KG1 (cell line): ENCODE measurements around the gene AOAH.

Source experiments
- DNase-seq: peaks from one replicate; lab custom pipeline; 2025; lab: John Stamatoyannopoulos, UW

Gene AOAH

GRCh38 chr7:36630112-36630650 lies 94.1 kb downstream of the AOAH start:
- no peak for DNase-seq

- no peak for DNase-seq
Observed at GRCh38 chr7:36629351-36629750, 94.9 kb downstream of the AOAH start.

DNA sequence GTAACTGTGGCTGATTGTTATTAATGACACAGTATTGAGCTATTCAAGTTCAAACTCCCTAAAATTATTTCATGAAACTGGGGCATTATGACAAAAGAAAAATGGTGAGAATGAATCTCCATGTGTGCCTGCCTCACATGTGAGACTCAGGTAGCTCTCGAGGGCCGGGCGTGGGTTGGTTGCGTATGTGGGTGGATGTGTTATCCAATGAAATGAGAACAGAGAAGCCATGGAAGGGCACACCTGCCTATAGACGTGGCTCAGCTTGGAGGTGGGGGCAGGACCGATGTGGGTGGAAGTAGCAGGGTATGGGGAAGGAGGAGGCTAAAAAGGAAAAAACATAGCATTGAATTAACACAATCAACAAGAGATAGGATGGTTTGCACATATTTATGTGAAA lies 96.5 kb downstream of the AOAH start:
- no peak for DNase-seq

GRCh38 chr7:36626111-36626510 lies 98.2 kb downstream of the AOAH start:
- DNase-seq = no peak

- no peak for DNase-seq
Observed at GRCh38 chr7:36625247-36625646, 99.0 kb downstream of the AOAH start.

- no peak for DNase-seq
Observed at GRCh38 chr7:36623247-36623646, 101.0 kb downstream of the AOAH start.

DNA sequence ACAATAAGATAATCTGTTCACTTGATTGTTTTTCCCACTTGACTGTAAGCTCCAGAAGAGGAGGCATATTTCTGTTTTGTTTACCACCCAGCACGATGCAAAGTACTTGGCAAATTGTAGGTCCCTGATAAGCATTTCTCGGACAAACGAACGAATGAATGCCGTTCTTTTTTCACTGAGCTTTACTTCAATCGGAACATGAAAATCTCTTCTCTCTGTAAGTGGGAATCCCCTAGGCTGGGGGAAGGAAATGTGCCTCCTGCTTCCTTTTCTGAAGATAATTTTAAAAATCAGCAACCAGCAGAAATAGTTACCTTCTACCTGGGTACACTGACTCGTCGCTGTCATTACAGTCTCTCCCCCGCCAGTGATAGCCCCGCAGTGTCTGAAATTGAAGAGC lies 102.9 kb downstream of the AOAH start:
- no peak for DNase-seq

DNA sequence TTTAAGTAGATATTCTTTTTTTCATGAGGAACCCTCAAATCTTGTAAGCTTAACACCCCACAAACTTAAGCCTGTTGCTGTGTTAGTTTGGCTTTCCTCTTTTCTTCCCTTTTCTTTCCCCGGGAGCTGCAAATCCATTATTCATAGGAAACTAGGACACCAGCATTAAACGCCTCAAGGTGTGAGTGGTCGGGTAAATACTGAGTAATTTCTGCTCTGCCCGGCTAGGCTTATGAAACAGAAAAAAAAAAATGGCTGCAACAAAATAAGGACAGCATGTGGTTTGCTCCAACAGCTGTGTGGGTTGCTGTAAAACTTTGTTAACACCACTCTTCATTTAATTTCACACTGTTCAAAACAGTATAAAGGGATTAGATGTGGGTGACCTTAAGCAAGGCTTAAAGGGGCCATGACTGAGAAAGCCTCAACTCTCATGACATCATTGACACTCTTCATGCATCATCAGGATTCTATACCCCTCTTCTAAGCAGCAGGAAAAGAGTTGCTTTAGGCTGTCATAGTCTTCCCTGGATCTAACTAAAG lies 104.1 kb downstream of the AOAH start:
- DNase-seq = no peak

DNA sequence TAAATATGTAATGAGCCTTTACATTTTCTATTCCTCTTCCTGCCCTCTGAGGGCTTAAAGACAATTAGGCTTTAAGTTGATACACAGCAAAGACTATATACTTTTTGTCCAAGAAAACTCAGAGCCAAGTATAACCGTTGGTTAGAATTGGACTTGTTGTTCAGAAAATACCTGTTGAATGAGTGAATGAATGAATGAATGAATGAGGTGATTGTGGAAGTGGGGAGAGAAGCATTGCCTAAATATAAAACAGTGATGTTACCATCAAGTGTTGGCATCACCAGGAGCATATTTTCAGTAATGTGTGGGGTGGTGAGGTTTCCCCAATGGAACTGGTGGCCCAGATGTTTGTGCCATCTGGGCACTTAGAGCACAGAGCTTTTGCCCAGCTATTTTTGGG lies 106.9 kb downstream of the AOAH start:
- no peak for DNase-seq

DNA sequence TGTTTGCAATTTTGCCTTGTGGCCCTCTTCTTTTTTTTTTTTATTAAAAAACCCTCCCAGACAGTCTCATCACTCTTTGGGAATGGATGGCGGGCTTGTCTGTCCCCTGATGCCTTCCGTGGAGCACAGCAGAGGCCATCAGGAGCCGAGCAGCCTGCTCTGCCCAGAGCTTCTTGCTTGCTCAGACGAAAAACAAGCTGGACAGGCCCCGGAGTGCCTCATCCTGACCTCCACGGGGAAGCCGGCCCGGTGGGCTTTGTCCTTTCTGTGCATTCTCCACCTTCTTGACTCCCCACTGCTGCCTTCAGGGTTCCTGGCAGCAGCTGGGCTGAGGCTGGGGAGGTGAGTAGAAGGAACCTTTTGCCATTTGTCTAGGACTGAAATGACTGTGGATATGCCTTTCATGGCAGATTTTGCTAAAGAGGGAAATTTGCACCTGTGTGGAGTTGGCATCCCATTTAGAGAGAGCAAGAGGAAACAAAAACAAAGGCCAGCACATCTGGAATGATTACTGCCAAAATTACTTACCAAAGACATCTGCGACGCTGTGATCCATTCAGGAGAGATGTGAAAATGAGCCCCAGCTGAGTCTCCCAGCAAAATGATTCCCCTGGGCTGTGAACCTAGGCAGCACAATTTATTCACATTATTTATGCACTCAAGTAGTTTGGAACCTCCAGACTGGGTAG lies 108.3 kb downstream of the AOAH start:
- DNase-seq = no peak

DNA sequence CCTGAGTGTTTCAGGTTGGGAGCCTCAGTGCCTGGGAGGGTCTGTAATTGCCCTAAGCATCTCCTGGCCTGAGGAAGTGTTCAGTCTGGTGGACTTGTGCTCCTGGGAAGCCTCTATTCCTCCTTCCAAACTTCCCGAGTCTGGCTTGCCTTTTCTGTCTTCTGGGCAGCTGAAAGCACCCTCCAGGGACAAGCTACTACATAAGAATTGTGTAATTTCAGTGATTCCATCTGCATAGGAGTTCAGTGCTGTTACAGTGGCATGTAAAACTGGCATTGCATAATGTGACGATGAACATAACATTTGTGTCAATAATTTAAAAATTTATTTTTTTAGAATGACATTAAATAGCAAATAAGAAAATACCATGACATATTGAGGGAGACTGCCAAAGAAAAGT lies 109.3 kb downstream of the AOAH start:
- DNase-seq = no peak

- no peak for DNase-seq
Observed at GRCh38 chr7:36613031-36613614, 111.2 kb downstream of the AOAH start.

DNA sequence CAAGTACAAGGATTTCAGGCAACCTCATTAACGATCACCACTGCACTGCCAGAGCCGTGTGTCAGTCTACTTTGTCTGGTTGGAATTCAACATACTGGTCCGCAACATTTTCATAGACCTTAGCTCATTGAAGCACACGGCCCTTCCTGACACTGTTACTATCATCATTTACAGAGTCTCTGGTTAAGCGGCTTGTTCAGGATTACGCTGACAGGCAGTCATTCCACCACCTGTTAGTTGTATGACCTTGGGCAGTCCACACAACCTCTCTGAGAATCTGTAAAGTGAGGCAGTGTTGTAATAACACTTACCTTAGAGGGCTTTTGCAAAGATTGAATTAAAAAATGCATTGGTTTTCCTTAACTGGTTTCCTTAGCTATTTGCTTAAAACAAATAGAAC lies 112.6 kb downstream of the AOAH start:
- no peak for DNase-seq

DNA sequence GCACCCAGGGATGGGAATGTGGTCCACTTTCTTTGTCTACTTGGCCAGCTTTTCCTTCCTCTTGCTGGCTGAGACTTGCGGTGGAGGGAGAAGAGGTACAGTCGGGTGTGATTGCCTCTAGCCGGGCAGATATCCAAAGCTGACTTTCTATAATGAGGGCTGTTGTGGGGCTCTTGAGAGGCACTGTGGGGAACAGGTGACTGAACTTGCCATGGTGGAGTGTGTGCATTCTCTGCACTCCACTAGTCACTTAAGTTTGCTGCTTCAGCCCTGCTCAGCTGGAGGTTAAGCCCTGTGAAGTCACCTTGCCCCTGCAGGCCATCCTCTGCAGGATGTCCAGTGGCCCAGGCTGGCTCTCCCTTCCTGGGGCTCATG lies 116.6 kb downstream of the AOAH start:
- DNase-seq = no peak

GRCh38 chr7:36606976-36607720 lies 117.1 kb downstream of the AOAH start:
- DNase-seq = no peak

DNA sequence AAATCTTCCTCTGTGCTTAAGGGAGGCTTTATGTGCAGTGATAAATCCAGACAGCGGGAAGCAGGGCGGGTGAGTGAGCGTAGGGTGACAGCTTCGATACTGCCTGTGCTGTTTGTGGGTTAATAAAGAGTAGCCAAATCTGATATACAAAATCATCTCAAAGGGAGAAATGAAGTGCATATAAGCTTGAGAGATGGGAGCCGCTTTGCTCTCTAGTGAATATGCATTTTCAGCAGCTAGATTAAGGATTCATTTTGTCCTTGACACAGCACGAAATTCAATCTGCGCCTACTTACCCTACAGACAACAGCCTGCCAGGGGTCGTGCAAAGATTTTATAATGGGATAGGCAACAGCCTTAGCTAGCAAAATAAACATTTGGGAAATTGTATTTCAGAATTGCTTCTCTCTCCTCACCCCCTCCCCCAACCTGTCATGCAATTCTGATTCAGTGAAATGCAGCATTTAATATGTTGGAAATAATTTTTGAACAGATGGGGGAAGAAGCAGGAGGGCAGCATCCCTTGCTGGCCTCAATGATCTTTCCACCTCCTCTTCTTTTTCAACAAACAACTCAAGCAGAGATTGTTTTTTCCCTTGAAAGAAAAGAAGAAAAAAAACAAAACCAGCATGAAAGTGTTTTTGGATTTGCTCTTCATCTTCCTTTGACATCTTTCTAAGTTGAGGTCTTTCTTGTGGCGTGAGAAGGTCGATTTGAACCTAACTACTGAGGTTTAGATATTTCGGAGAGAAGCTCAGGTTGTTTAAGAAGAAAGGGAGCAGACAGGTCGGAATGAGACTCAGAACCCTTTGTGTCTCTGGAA lies 117.9 kb downstream of the AOAH start:
- DNase-seq = no peak

DNA sequence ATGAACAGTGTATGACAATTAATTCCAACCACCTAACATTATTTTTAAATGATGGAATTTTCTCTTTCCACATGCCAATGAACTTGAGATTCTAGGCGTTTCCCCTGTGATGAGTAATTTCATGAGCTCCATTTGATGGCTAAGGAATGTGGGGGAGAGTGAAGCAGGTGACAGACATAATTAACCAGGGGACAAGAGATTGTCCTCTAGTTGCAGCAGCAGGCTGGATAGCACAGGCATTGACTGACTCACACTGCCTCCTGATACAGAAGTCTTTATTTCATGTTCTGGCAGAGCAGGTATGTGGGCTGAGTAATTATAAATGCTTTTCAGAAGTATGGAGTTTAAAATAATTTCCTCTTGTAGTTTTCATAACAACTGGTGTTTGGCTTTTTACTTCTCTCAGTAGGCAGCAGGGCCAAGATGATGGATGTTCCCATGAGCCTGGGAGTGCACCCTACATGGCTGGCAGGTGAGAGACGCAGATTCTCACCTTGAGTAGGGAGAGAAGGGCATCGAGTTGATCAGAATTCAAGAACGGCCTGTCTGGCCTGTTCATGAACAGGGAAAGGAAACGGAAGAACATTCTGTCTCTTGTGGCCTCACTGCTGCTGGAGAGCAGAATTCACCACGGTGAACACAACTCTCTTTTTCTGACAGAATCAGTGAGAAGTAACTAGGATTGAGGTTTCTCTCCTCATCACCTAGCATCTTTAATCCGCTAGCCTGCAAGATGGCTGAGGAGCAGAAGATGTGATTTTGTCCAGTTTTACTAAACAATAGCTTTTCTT lies 118.8 kb downstream of the AOAH start:
- no peak for DNase-seq

DNA sequence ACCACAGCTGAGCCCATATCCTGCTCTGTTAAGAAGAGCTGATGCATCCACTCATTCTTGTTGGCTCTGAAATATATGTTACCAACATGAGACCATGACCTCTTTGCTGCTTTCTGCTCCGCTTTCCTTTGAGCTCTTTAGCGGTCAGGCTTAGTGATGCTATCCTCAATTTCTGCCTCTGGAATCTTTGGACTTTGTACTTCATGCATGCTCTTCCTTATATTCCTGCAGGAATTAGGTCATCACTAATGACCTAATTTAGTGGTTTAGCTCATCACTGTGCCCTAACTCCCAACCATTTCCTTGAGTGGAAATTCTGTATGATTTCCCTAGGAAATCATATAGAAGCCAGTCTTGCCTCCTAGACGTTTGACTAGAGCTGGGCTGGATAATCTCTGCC lies 119.5 kb downstream of the AOAH start:
- no peak for DNase-seq

GRCh38 chr7:36602934-36603887 lies 121.1 kb downstream of the AOAH start:
- peak; percentile 15 for DNase-seq

DNA sequence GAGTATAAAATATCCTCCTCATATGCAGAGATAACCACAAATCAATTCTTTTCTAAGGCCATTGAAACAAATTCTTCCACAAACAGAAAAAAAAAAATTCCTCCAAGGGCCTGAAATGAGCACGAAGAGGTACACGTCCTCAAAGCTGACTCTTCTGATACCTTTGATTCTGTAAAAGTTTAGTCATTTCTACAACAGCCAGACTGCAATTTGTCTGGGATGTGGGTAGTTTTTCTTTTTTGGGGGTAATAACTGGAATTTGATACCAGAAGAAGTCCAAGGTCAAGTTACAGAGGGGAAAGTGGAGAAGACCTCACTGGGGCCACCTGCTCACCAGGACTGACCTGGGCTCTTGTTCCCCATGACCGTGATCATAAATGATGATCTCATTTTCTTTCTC lies 121.8 kb downstream of the AOAH start:
- no peak for DNase-seq
